ENCODE data around the gene CYP4A22. TPM values are rescaled to one million over a fixed set of nuclear protein-coding genes. Genes with fewer than 3 reads are reported as not detected.

CYP4A22 gene
- total and polyA plus RNA-seq, 2 experiments from 2014 or later = not detected

DNA sequence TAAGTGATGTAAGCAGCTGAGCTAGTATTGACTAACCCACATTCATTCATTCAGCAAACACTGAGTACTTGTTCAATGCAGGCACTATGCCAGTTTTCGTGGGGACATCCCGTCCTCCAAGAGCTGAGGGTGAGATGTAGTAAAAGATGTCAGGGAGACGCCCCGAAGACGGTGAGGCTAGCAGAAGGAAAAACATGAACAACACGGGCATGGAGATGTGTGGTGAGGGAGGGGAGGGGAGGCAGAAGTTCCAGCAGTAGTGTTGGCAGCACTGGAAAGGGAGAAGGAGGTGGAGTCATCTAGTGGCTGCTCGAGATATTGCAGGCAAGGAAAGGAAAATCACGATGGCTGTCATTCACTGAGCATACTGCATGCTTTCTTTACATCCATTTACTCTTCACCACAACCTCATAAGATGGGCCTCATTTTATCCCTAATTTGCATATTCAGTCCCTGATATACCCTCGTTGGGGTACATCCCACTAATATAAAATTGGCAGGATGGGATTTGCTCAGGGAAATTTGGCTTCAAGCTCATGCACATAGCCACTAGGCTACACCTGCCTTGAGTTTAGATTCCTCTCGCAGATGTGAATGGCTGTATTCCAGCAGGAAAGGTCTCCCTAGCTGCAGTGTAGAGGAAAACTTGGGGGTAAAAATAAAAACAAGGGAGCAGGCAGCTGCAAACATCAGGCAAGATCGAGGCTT lies 38.1 kb downstream of the CYP4A22 start:
- Histone ChIP-seq H3F3A (replicated peaks; ENCODE audit: low read depth) (no peaks in the 10 kb centered on the region), H3K4me3 (no peak overlapping the region), H3K27me3 (ENCODE audit: insufficient read depth) (peaks cover 10% of the 10 kb centered on the region), H2AFZ (no peak overlapping the region), H3K36me3 (ENCODE audit: insufficient read depth) (no peaks in the 10 kb centered on the region), H3K4me1 (ENCODE audit: insufficient read depth) (peaks cover 8% of the 10 kb centered on the region), H4K20me1 (replicated peaks; ENCODE audit: insufficient read depth) (no peaks in the 10 kb centered on the region), H3K27ac (ENCODE audit: low read depth) (no peak overlapping the region), H3K79me2 (replicated peaks; ENCODE audit: insufficient read depth) (no peaks in the 10 kb centered on the region), H3K9me2 (ENCODE audit: insufficient read depth) (no peaks in the 10 kb centered on the region), H3K4me2 (peak overlapping the region; percentile 61; the same call in 1 of the 2 replicates)
- ATAC-seq = peak; percentile 56
- TF ChIP-seq, protein P1, sequence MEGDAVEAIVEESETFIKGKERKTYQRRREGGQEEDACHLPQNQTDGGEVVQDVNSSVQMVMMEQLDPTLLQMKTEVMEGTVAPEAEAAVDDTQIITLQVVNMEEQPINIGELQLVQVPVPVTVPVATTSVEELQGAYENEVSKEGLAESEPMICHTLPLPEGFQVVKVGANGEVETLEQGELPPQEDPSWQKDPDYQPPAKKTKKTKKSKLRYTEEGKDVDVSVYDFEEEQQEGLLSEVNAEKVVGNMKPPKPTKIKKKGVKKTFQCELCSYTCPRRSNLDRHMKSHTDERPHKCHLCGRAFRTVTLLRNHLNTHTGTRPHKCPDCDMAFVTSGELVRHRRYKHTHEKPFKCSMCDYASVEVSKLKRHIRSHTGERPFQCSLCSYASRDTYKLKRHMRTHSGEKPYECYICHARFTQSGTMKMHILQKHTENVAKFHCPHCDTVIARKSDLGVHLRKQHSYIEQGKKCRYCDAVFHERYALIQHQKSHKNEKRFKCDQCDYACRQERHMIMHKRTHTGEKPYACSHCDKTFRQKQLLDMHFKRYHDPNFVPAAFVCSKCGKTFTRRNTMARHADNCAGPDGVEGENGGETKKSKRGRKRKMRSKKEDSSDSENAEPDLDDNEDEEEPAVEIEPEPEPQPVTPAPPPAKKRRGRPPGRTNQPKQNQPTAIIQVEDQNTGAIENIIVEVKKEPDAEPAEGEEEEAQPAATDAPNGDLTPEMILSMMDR (conservative IDR thresholded peaks at IDR 0.05; ENCODE audit: low read depth in 2 of 2) = peak; percentile 80 to 98
- no peak for TF ChIP-seq EZH2phosphoT487 (IDR thresholded peaks at IDR 0.05; ENCODE audit: unreplicated experiment)
- H3K9me3 Mint-ChIP-seq = no peaks in the 10 kb centered on the region
- H3K4me3 Mint-ChIP-seq = no peak overlapping the region
- peak; percentile 81 for DNase-seq (ENCODE audit: low spot score)
- peaks cover 21% of the 10 kb centered on the region for H3K27me3 Mint-ChIP-seq (ENCODE audit: insufficient read depth, low read depth, poor library complexity)
- peaks cover 16% of the 10 kb centered on the region for H3K4me1 Mint-ChIP-seq
- H3K27ac Mint-ChIP-seq = no peak overlapping the region
- H3K36me3 Mint-ChIP-seq (ENCODE audit: low read depth) = no peaks in the 10 kb centered on the region; the same call in 2 of the 3 replicates

DNA sequence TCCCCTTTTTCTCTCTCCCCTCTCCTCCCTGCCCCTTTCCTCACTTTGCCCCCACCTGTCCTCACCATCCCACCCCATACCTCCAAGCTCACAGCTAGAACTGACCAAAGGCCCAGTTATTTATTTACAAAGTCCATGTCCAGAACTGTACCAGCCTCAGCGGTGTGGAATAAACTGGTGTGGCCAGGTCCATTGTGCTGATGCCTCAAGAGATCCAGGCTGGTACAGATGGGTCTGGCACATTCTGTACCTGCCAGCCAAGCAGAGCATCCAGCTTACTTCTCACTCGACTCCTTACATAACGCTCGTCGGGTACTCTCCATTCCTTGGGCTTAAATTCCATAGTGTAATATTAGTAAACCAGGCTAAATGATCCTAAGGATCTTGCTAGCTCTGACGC lies 40.8 kb downstream of the CYP4A22 start:
- Histone ChIP-seq H4K20me1 (replicated peaks; ENCODE audit: insufficient read depth) (no peaks in the 10 kb centered on the region), H3K9me2 (ENCODE audit: insufficient read depth) (no peaks in the 10 kb centered on the region), H3K4me2 (no peak overlapping the region; the same call in 1 of the 2 replicates), H3K4me3 (no peak overlapping the region), H3K27me3 (ENCODE audit: insufficient read depth) (peaks cover 15% of the 10 kb centered on the region), H3K27ac (ENCODE audit: low read depth) (no peak overlapping the region), H3K4me1 (ENCODE audit: insufficient read depth) (peaks cover 8% of the 10 kb centered on the region), H3K36me3 (ENCODE audit: insufficient read depth) (no peaks in the 10 kb centered on the region), H2AFZ (no peak overlapping the region), H3F3A (replicated peaks; ENCODE audit: low read depth) (no peaks in the 10 kb centered on the region), H3K79me2 (replicated peaks; ENCODE audit: insufficient read depth) (no peaks in the 10 kb centered on the region)
- Mint-ChIP-seq H3K36me3 (ENCODE audit: low read depth) (no peaks in the 10 kb centered on the region; the same call in 2 of the 3 replicates), H3K27me3 (ENCODE audit: insufficient read depth, low read depth, poor library complexity) (peaks cover 28% of the 10 kb centered on the region), H3K9me3 (no peaks in the 10 kb centered on the region), H3K4me3 (no peak overlapping the region), H3K4me1 (peaks cover 21% of the 10 kb centered on the region), H3K27ac (no peak overlapping the region)
- DNase-seq (ENCODE audit: low spot score) (no peak), ATAC-seq (no peak)
- no peak for TF ChIP-seq CREB1 (CRISPR knock-in tag; IDR thresholded peaks at IDR 0.05; ENCODE audit: low read depth)
- no peak for TF ChIP-seq EZH2phosphoT487 (IDR thresholded peaks at IDR 0.05; ENCODE audit: unreplicated experiment)
- TF ChIP-seq, protein P2, sequence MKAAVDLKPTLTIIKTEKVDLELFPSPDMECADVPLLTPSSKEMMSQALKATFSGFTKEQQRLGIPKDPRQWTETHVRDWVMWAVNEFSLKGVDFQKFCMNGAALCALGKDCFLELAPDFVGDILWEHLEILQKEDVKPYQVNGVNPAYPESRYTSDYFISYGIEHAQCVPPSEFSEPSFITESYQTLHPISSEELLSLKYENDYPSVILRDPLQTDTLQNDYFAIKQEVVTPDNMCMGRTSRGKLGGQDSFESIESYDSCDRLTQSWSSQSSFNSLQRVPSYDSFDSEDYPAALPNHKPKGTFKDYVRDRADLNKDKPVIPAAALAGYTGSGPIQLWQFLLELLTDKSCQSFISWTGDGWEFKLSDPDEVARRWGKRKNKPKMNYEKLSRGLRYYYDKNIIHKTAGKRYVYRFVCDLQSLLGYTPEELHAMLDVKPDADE (IDR thresholded peaks at IDR 0.05) = no peak
- no peak for TF ChIP-seq JUNB (IDR thresholded peaks at IDR 0.05; ENCODE audit: unreplicated experiment)
- TF ChIP-seq, protein P1 (conservative IDR thresholded peaks at IDR 0.05; ENCODE audit: low read depth in 2 of 2) = no peak
- TF ChIP-seq EZH2 (IDR thresholded peaks at IDR 0.05; ENCODE audit: low read depth, unreplicated experiment) = no peak
- TF ChIP-seq ZNF331 (CRISPR knock-in tag; IDR thresholded peaks at IDR 0.05; ENCODE audit: low read depth) = no peak
- TF ChIP-seq STAT1 (IDR thresholded peaks at IDR 0.05; ENCODE audit: unreplicated experiment) = no peak
- TF ChIP-seq, protein P3, sequence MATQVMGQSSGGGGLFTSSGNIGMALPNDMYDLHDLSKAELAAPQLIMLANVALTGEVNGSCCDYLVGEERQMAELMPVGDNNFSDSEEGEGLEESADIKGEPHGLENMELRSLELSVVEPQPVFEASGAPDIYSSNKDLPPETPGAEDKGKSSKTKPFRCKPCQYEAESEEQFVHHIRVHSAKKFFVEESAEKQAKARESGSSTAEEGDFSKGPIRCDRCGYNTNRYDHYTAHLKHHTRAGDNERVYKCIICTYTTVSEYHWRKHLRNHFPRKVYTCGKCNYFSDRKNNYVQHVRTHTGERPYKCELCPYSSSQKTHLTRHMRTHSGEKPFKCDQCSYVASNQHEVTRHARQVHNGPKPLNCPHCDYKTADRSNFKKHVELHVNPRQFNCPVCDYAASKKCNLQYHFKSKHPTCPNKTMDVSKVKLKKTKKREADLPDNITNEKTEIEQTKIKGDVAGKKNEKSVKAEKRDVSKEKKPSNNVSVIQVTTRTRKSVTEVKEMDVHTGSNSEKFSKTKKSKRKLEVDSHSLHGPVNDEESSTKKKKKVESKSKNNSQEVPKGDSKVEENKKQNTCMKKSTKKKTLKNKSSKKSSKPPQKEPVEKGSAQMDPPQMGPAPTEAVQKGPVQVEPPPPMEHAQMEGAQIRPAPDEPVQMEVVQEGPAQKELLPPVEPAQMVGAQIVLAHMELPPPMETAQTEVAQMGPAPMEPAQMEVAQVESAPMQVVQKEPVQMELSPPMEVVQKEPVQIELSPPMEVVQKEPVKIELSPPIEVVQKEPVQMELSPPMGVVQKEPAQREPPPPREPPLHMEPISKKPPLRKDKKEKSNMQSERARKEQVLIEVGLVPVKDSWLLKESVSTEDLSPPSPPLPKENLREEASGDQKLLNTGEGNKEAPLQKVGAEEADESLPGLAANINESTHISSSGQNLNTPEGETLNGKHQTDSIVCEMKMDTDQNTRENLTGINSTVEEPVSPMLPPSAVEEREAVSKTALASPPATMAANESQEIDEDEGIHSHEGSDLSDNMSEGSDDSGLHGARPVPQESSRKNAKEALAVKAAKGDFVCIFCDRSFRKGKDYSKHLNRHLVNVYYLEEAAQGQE (IDR thresholded peaks at IDR 0.05; ENCODE audit: unreplicated experiment) = no peak
- no peak for TF ChIP-seq ZNF114 (CRISPR knock-in tag; IDR thresholded peaks at IDR 0.05)
- no peak for TF ChIP-seq NANOG (IDR thresholded peaks at IDR 0.05; ENCODE audit: borderline replicate concordance)
- no peak for TF ChIP-seq POLR2AphosphoS5 (IDR thresholded peaks at IDR 0.05; ENCODE audit: low read depth)
